BJ (cell line): ENCODE results near the gene NCAPD2. TPM values are rescaled to one million over a fixed set of nuclear protein-coding genes. Genes with fewer than 3 reads are reported as not detected.

Experiments used
- CTCF ChIA-PET: fragments of 350-600 bp; formaldehyde crosslinking; extraction: SDS; loops from one replicate; lab custom pipeline; 2021; ENCODE audit warnings: antibody characterized with exemption, inconsistent platforms; lab: Yijun Ruan, JAX
- POLR2A ChIA-PET: fragments of 300-600 bp; sonication (Branson Sonifier 250); formaldehyde crosslinking; extraction: SDS; loops from one replicate; lab custom pipeline; 2021; ENCODE audit warnings: antibody characterized with exemption; lab: Charles Lee
- DNase-seq: peaks from one replicate; pipeline ENCODE4 v3.0.0-alpha.2; 2011; ENCODE audit warnings: low read depth
- H3K27me3 ChIP-seq: 2 replicates; pipeline ENCODE4 v1.6.0; 2011; ENCODE audit warnings: low read length; ENCODE audit not compliant: control insufficient read depth, insufficient read depth
- H3K36me3 ChIP-seq: 2 replicates; pipeline ENCODE4 v1.5.1; 2011; ENCODE audit warnings: low read length; ENCODE audit not compliant: control insufficient read depth, insufficient read depth
- H3K4me3 ChIP-seq: 2 replicates; pipeline ENCODE4 v1.5.1; 2011; ENCODE audit warnings: low read depth, mild to moderate bottlenecking, control low read depth, low read length
- CTCF ChIP-seq: IDR thresholded peaks from 2 replicates; pipeline ENCODE4 v1.5.1; 2011; ENCODE audit warnings: low read depth, mild to moderate bottlenecking, control low read depth, inconsistent platforms, low read length, moderate library complexity; ENCODE audit not compliant: insufficient read depth
- polyA plus RNA-seq: library from polyadenylated mRNA; depleted of rRNA; stranded (reverse); fragments of >200 nt; gene quantifications from 2 replicates; pipeline ENCODE4 v1.2.3, GENCODE V29; 2011

The NCAPD2 gene
- polyA plus RNA-seq, 1 experiment: 65.6 TPM

DNA sequence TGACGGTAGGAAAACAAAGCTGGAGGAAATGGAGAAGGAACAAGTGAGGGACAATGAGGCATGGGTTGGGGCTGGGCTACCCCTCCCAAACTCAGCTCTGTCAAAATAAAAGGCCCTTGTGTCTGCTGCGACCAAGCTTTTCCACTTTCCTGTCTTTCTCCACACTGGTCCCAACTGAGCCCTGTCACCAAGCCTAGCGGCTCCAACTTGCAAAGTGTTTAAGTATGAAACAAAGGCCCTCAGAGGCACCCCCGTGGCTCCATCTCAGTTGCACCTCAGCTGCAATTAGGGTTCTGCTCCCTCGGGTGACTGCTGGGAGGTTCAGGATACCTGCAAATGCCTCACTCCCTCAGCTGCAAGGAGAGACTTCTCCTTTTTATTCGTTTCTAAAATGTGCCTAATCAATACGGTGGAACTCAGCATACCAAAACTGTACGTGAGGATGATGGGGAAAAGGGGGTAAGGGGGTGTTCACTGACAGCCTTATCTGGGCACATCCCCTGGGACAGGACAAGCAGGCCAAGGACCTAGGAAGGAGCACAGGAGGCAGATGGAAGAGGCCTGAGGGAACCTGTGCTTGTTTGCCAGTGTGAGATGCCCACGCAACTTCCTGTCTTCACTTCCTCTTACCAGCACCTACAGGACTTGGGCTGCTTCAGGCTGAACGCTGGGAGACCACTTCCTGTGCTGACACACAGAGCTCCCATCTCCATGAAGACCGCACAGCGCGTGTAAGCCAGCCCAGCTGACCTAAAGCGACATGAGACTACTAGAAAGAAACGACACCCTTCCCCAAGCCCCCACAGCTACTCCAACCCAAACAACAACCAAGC is 32.3 kb upstream of the NCAPD2 start:
- TF ChIP-seq CTCF: no peak
- Histone ChIP-seq H3K36me3 (peaks cover 44% of the 10 kb centered on the region), H3K4me3 (no peak overlapping the region), H3K27me3 (no peaks in the 10 kb centered on the region)
- DNase-seq: no peak
- ChIA-PET CTCF (interaction anchor here (2.0 kb wide), 1 partner anchor 37 kb away, joined by 10 read pairs; no protein-coding TSS in a partner anchor), POLR2A (interaction anchor here (0.8 kb wide), 1 partner anchor 88 kb away, joined by 5 read pairs; no protein-coding TSS in a partner anchor)

- CTCF ChIA-PET: interaction anchor here (1.5 to 2.0 kb wide), 3 partner anchors 38 to 127 kb away, joined by 4 to 10 read pairs (median 6); no protein-coding TSS in a partner anchor
- Histone ChIP-seq H3K27me3 (no peaks in the 10 kb centered on the region), H3K4me3 (no peak overlapping the region), H3K36me3 (peaks cover 42% of the 10 kb centered on the region)
- DNase-seq: no peak
- POLR2A ChIA-PET: no interaction called here
- TF ChIP-seq CTCF: no peak
These were observed 31.5 kb upstream of the NCAPD2 start for GRCh38 chr12:6462234-6462995.

GRCh38 chr12:6463216-6463615 is 30.7 kb upstream of the NCAPD2 start:
- no peak for DNase-seq
- Histone ChIP-seq H3K4me3 (no peak overlapping the region), H3K36me3 (peaks cover 40% of the 10 kb centered on the region), H3K27me3 (no peaks in the 10 kb centered on the region)
- ChIA-PET CTCF (interaction anchor here (1.5 to 1.7 kb wide), 2 partner anchors 40 to 128 kb away, joined by 4 to 6 read pairs; no protein-coding TSS in a partner anchor), POLR2A (no interaction called here)
- TF ChIP-seq CTCF: no peak

- Histone ChIP-seq H3K36me3 (peaks cover 35% of the 10 kb centered on the region), H3K4me3 (no peak overlapping the region), H3K27me3 (no peaks in the 10 kb centered on the region)
- TF ChIP-seq CTCF: no peak
- CTCF ChIA-PET: interaction anchor here (0.8 to 1.7 kb wide), 3 partner anchors 40 to 129 kb away, joined by 3 to 6 read pairs (median 4); no protein-coding TSS in a partner anchor
- DNase-seq: no peak
- POLR2A ChIA-PET: no interaction called here
These were observed 30.0 kb upstream of the NCAPD2 start for GRCh38 chr12:6463858-6464257.
